GM13977 (cell line): Measurements from ENCODE around the gene CUEDC2.

Experiments
- DNase-seq: peaks from one replicate; pipeline ENCODE4 v3.0.0; 2012; ENCODE audit warnings: low spot score
- CTCF ChIP-seq: IDR thresholded peaks from 2 replicates; pipeline ENCODE4 v1.5.1; 2012; ENCODE audit warnings: mild to moderate bottlenecking, control low read depth; ENCODE audit not compliant: insufficient read depth; ENCODE audit errors: extremely low read depth, missing control alignments
- in situ Hi-C: fragments of 300-500 bp; cut with MboI; formaldehyde crosslinking; loops from one replicate; pipeline ENCODE4 v1.12.0; 2022; ENCODE audit warnings: low sequenced_read_pairs, low pct_unique_long_range_greater_than_20kb, mixed read lengths, inconsistent platforms; ENCODE audit not compliant: unreplicated experiment

The CUEDC2 gene

DNA sequence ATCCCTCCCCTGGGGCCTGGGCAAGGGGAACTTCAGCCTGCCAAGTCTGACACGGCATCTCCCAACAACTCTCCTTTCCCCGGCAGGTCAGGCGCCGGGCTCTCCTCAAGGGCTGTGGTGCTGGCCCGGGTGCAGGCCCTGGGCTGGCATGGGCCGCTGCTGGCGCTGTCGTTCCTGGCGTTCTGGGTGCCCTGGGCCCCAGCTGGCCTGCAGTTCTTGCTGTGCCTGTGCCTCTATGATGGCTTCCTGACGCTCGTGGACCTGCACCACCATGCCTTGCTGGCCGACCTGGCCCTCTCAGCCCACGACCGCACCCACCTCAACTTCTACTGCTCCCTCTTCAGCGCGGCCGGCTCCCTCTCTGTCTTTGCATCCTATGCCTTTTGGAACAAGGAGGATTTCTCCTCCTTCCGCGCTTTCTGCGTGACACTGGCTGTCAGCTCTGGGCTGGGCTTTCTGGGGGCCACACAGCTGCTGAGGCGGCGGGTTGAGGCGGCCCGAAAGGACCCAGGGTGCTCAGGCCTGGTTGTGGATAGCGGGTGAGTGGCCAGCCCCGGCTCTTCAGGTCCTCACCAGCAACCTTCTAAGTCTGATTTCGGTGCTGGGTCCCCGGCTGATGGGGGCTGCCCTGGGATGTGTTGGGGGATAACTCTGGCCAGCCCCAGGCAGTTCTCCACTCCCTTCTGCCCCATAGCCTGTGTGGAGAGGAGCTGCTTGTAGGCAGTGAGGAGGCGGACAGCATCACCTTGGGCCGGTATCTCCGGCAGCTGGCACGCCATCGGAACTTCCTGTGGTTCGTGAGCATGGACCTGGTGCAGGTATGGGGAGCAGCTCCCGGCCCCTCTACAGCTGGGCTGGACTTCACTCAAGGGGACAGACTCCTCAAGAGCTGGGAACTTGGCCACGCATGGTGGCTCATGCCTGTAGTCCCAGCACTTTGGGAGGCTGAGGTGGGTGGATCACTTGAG, 38.5 kb upstream of the CUEDC2 start:
- no peak for TF ChIP-seq CTCF
- DNase-seq, result no peak
- in situ Hi-C loops, result no loop called here

DNA sequence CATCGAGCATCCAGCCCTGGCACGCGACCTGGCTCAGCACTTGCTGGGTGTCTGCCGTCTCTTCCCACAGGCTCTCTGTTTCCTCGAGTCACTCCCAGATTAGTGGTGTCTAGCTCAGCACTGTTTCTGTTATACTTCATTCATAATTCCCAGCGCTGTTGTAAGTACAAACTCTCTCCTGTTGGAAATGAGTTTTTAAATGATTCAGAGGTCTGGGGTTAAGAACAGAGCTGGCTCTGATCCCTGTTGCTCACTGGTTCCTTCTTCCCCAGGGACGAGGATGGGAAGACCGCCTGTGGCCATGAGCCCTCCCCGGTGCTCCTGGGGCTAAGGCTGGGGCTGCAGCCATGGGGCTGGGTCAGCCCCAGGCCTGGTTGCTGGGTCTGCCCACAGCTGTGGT, 36.3 kb upstream of the CUEDC2 start:
- DNase-seq, result no peak
- no peak for TF ChIP-seq CTCF
- in situ Hi-C loops, result no loop called here

GRCh38 chr10:102467971-102468438, 35.6 kb upstream of the CUEDC2 start:
- in situ Hi-C loops, result no loop called here
- TF ChIP-seq CTCF, result no peak
- no peak for DNase-seq

GRCh38 chr10:102467318-102467717, 34.9 kb upstream of the CUEDC2 start:
- DNase-seq, result no peak
- no peak for TF ChIP-seq CTCF
- in situ Hi-C loops, result no loop called here

DNA sequence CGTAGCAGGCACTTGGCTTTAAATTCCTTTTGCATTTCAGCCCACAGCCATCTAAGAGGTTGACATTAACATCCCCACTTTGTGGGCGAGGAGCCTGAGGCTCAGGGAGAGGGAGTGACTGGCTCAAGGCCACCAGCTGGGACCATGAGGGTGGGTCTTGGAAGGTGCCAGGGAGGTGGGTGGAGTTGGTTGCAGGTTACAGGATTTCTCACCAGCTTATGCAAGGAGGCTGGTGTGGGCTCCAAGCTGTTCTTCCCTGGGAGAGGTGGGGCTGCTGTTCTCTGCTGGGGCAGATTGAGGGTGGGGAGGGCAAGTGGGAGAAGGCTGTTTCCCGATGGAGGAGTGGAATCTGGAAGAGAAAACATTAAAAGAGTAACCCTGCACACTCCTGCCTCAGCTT, 33.1 kb upstream of the CUEDC2 start:
- no peak for DNase-seq

DNA sequence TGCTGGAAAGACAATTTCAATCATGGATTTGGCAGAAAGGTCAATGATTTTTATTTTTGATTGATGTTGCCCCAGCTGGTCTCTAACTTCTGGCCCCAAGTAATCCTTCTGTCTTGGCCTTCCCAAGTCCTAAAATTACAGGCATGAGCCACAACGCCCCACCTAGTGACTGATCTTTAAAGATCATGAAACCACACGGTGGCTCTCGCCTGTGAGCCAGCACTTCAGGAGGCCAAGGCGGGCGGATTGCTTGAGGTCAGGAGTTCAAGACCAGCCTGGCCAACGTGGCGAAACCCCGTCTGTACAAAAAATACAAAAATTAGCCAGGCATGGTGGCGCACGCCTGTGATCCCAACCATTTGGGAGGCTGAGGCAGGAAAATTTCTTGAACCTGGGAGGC, 31.6 kb upstream of the CUEDC2 start:
- in situ Hi-C loops, result no loop called here
- TF ChIP-seq CTCF, result no peak
- DNase-seq, result no peak

More for the DNA sequence above, 33.1 kb upstream of the CUEDC2 start:
- no peak for TF ChIP-seq CTCF
- in situ Hi-C loops, result no loop called here
